Activated CD8-positive, alpha-beta memory T cell treated with anti-CD3 and anti-CD28 coated beads for 48 hours (primary cell): ENCODE measurements around the gene PRPF4.
A peak's percentile ranks its signal among the peaks of the same experiment; 100 is the strongest.
"Not testable (repeated sequence)": the region's sequence is repeated elsewhere in the genome, so short reads cannot be mapped to it uniquely, and the experiment has no call there.

Experiments
- DNase-seq, 3 experiments: peaks; one replicate each; pipeline ENCODE4 v3.0.0-alpha.2; 2020; ENCODE audit warnings: low read depth in 2 of 3, low spot score in 2 of 3

The PRPF4 gene

DNA sequence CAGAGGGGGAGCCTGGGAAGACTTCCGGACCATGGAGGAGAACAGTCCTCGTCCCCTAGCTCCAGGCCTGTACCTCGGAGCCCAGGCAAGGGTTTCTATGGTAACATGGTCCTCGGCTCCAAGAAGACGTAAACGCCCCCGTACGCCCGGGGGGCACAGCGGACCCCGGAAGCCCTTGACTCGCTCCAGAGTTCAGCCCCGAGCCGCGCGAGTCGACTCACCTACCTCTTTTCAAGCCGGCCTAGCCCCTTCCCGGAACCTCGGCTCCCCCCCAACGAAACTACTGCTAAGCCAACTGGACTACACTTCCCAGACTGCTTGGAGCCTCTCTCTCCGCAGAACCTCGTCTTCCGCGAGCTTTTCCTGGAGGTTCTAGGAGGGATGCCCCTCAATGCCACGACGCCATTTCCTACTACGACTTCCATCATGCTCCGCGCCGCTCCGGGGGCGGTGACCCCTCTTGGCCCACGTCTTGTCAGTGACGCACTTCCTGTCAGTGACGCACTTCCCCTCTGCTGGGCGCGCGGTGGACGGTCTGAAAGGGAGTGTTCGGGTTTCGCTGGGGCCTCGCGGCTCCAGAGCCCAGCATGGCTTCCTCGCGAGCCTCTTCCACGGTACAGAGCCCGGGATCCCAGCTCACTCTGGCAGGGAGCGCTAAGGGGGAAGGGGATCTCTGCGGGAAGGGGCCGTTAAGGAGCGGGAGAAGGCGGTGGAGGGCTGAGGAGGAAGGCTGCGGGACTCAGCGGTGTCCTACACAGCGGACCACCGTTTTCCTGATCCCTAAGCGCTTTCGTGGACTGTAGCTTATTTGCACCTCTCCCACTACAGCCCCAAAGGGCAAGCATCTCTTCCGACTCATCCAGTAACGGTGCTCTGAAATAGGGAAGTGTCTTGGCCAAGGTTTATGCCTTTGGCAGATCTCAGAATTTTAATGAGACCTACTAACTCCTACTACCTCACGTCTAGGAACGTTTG, at the start of gene PRPF4, which contains the start of gene CDC26:
PRPF4 (plus strand) TSS at position 502 of the 975 bp plus-strand sequence; CDS start at position 588, 86 bp downstream.
CDC26 (minus strand) TSS at position 416 of the 975 bp plus-strand sequence. CDS start 3,065 bp downstream, outside the sequence.
- peak; percentile 84 to 95 (median 89) for DNase-seq

DNA sequence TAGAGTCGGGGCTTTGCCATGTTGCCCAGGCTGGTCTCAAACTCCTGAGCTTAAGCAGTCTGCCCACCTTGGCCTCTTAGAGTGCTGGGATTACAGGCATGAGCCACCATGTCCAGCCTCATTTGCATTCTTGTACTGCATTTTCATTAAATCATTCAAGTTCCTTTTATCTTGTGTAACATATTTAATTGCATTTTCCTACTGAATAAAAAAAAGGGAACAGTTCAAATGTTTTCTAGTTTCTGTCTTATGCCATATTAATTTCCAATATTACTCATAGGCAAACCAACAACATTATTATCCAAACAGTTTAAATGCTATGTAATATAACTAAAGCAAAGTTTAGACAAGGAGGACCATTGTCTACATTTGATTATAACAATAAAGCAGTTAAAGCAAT, 48.0 kb upstream of the PRPF4 start:
- DNase-seq: no peak

DNA sequence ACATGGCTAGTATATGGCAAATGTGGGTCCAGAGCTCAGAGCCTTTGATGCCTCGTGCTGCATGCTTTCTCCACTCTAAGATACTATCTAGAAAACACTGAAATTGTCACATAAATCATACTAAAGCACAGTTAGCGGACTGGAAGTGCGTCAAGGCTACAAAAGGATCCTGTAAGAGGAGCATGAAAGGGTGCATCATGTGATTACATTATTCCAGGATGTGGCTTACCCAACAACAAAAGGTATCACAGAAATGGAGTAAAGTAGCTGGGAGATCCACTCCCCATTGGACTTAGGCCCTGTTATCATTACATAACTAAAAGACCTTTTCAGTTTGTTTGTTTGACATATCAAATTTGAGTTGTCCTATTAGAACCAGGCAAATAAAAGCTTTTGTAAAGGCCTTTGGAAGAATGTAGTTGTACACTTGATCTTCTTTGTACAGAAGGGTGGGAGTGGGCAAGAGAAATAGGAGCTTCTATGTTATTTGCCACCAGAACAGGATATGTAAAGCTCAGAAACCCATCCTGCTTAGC, 47.3 kb upstream of the PRPF4 start:
- no peak for DNase-seq

- no peak for DNase-seq
Observed at GRCh38 chr9:113231701-113232100, 43.8 kb upstream of the PRPF4 start.

DNA sequence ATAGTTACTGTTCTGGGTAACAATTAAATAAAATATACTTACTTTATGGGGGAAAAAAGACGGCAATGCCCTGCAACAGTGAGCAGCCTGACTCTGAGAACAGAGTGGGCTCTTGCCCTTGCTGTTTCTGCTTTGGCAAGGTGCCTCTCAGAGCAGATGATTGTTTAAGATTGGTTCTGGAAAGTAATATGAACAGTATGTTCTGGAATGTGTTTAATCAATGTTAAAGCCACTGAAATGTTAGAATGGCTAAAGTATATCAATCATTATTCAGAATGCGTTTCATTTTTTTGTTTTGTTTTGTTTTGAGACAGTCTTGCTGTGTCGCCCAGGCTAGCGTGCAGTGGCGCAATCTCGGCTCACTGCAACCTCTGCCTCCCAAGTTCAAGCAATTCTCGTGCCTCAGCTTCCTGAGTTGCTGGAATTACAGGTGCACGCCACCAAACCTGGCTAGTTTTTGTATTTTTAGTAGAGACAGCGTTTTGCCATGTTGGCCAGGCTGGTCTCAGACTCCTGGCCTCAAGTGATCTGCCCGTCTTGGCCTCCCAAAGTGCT, 39.7 kb upstream of the PRPF4 start:
- not testable (repeated sequence) for DNase-seq

- no peak for DNase-seq
Observed at GRCh38 chr9:113237026-113237425, 38.4 kb upstream of the PRPF4 start.

- DNase-seq: no peak
Observed at GRCh38 chr9:113238202-113238858, 37.1 kb upstream of the PRPF4 start.

DNA sequence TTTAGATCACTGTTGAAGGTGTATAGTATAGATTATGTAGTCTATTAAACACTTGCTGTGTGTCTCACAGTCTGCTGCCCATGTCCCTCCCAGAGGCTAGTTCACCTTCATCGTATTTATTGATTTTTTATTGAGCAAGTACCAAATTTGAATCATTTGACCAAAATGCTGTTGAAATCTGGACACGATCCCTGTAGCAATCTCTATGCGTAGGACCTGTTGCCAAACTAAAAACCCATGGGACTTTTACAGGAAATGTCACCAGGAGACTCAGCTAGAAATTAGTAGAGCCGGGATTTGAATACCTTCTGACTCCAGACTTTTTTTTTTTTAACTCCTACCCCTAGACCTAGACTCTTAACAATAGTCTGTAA, 36.6 kb upstream of the PRPF4 start:
- no peak for DNase-seq

GRCh38 chr9:113241161-113241560, 34.3 kb upstream of the PRPF4 start:
- DNase-seq: no peak

GRCh38 chr9:113244556-113244955, 30.9 kb upstream of the PRPF4 start:
- no peak for DNase-seq

DNA sequence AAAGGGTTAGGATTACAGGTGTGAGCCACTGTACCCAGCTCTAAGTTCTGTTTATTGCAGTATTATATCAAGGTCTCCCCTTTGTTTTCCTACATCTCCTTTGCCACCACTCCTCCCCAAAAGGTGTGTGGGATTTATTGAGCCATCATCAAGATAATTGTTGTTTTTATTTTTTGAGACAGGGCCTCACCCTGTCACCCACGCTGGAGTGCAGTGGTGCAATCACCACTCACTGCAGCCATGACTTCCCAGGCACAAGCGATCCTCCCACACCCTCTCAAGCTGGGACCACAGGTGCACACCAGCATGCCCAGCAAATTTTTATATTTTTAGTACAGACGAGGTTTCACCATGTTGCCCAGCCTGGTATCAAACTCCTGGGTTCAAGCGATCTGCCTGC, 29.6 kb upstream of the PRPF4 start:
- no peak for DNase-seq

DNA sequence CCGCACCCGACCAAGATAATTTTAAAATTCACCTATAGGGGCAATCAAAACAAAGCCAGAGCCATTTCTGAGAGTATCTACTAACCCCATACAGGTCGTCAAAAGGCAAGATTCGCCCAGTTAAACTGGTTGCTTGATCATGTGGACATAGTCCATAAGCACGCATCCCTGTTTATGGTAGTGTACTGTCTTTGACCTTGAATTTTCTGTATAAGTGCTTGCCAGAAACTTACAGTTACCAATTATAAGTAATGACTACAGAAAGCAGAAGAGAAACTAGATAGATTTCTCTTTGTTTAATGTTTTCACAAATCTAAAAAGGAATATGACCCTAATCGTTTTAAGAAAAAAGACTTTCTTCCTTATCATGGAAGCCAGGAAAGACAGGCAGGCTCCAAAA, 28.5 kb upstream of the PRPF4 start:
- no peak for DNase-seq

- DNase-seq: no peak
Observed at GRCh38 chr9:113247640-113248039, 27.8 kb upstream of the PRPF4 start.

DNA sequence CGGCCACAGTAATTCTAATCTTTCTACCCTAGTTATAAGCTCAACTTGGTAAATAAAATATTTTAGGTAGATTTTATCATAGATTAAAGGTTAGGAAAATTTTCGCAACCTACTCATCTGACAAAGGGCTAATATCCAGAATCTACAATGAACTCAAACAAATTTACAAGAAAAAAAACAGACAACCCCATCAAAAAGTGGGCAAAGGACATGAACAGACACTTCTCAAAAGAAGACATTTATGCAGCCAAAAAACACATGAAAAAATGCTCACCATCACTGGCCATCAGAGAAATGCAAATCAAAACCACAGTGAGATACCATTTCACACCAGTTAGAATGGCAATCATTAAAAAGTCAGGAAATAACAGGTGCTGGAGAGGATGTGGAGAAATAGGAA, 25.8 kb upstream of the PRPF4 start:
- not testable (repeated sequence) for DNase-seq

GRCh38 chr9:113250807-113251206, 24.7 kb upstream of the PRPF4 start:
- DNase-seq: no peak

- no peak for DNase-seq
Observed at GRCh38 chr9:113254991-113255390, 20.5 kb upstream of the PRPF4 start.

GRCh38 chr9:113255438-113255837, 20.0 kb upstream of the PRPF4 start:
- DNase-seq: no peak

GRCh38 chr9:113257863-113258262, 17.6 kb upstream of the PRPF4 start:
- DNase-seq: no peak

DNA sequence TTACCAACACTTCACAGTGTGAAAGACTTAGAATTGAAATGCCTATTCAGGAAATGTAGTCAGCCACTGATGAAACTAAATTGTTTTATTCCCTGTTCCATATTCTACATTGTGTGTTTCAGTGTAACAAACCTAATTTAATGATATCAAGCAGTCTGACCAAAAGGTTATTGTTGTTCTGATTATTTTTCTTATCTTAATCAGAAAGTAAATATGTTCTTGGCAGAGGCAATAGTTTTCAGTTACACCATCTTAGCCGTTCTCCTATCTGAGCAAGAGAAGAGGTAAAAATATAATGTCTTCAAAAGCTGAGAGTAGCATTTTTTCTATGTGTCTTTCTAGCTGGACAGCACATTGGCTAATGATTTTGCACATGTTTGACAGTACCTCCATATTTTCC, 17.2 kb upstream of the PRPF4 start:
- no peak for DNase-seq

DNA sequence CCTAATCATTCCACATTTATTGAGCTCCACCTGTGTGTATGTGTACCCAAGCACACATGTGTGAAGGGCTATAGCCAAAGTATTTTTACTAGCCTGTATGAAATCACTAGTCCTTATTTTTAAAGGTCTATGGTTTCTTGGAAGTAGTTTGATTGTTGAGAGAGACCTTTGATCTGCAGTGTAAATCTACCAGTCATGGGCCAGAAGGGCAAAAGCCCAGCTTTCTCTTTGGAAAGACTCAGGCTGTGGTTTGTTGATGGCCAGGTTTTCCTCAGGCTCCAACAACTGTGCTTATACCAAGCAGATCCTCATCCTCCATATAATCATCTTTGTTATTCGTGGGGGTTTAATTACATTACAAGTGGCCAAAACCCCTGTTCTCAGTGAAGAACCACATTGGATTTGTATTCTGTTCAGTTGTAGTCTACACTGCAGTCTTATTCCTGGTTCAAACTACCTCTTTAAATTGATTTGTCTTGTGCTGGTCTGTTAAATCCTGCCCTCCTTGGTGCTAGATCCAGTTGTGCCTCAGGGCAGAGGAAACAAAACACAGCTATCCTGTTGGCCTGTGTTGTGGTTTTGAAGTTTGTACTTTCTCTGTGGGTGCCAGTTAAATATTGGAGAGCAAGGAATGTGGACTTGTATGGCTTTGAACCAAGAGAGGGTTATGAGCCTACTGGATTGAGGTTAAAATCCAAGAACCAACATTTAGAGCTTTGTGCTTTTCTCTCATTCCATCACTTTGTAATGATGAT, 13.4 kb upstream of the PRPF4 start:
- no peak for DNase-seq

DNA sequence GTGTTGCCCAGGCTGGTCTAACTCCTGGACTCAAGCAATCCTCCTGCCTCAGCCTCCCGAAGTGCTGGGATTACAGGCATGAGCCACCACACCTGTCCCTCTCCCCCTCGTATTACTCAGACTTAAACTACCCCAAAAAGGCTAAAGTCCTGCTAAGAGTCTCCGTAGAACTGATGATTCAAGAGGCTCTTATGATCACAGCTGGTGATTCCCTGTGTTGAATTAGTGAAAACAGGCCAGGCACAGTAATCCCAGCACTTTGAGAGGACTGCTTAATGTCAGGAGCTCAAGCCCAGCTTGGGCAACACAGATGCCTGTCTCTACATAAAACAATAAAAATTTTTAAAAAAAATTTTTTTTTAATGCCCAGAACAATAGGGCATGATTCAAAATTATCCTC, 9.3 kb upstream of the PRPF4 start:
- DNase-seq: no peak
